Measurements from ENCODE around the gene RPS15. TPM values are rescaled to one million over a fixed set of nuclear protein-coding genes. Genes with fewer than 3 reads are reported as not detected.
"Not testable (repeated sequence)": the region's sequence is repeated elsewhere in the genome, so short reads cannot be mapped to it uniquely, and the experiment has no call there.

Gene RPS15
- total RNA-seq, 1 donor from 2014 or later, result 1,014 TPM

DNA sequence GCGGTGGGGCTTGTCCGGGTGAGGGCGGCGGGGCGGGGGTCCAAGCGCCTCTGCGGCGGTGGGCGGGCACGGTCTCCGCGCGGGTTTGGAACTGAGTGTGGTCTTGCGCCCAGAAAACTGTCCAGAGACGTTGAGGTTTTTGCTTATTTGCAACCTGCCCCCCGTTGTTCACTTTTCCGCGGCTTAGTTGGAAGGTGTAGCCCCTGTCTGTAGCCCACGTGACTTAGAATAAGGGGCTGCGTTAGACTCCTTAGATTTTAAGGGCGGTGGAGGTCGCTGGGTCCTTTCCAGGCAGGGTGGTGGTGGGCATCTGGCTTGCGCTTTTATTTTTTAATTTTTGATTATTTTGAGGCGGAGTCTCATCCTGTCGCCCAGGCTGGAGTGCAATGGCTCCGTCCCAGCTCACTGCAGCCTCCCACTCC, 748 bp downstream of the RPS15 start:
- peak overlapping the region; percentile 100 for H3K4me3 Mint-ChIP-seq
- DNase-seq (ENCODE audit: low spot score in 2 of 2, unreplicated experiment in 2 of 2), result no peak
- H3K27me3 Mint-ChIP-seq (ENCODE audit: low read depth), result peaks cover under 1% of the 10 kb centered on the region
- TF ChIP-seq CTCF (IDR thresholded peaks at IDR 0.05; ENCODE audit: unreplicated experiment), result no peak
- H3K9me3 Mint-ChIP-seq, result no peaks in the 10 kb centered on the region
- peak overlapping the region; percentile 90 for H3K27ac Mint-ChIP-seq
- H3K4me1 Mint-ChIP-seq, result peaks cover 12% of the 10 kb centered on the region
- H3K36me3 Mint-ChIP-seq, result peaks cover 25% of the 10 kb centered on the region

DNA sequence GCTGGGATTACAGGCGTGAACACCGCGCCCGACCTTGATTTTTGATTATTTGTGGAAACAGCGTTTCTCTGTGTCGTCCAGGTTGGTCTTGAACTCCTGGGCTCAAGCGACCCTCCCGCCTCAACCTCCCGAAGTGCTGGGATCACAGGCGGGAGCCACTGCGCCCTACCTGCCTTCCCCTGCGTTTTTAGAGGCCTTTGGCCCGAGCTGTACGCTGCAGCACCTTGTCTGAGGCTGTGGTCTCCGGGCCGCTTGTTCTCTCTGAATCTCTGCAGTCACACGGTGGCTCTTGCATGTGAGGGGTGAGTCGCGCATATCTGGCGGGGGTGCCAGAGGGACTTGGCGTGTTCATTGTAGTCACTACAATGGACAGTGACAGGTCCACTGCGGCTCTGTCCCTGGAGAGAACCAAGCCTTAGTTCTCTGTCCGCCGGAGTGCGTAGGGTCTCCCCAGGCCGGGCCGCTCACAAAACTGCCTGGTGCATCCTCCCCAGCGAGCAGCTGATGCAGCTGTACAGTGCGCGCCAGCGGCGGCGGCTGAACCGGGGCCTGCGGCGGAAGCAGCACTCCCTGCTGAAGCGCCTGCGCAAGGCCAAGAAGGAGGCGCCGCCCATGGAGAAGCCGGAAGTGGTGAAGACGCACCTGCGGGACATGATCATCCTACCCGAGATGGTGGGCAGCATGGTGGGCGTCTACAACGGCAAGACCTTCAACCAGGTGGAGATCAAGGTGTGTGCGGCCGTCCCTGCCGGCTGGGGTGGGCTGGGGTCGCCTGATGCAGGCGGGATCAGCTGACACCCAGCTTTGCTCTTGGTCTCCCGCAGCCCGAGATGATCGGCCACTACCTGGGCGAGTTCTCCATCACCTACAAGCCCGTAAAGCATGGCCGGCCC, 1.6 kb downstream of the RPS15 start:
- peak overlapping the region; percentile 81 for H3K27ac Mint-ChIP-seq
- not testable (repeated sequence) for H3K27me3 Mint-ChIP-seq (ENCODE audit: low read depth); H3K9me3 Mint-ChIP-seq; DNase-seq (ENCODE audit: low spot score in 2 of 2, unreplicated experiment in 2 of 2)
- H3K36me3 Mint-ChIP-seq, result peaks cover 25% of the 10 kb centered on the region
- peak overlapping the region; percentile 100 for H3K4me3 Mint-ChIP-seq
- H3K4me1 Mint-ChIP-seq, result peaks cover 12% of the 10 kb centered on the region

- DNase-seq (ENCODE audit: low spot score in 2 of 2, unreplicated experiment in 2 of 2), result no peak
- no peak for TF ChIP-seq CTCF (IDR thresholded peaks at IDR 0.05; ENCODE audit: unreplicated experiment)
- Mint-ChIP-seq H3K27me3 (ENCODE audit: low read depth) (peaks cover 11% of the 10 kb centered on the region), H3K9me3 (no peaks in the 10 kb centered on the region), H3K27ac (no peak overlapping the region), H3K4me3 (peak overlapping the region; percentile 100), H3K36me3 (peaks cover 23% of the 10 kb centered on the region), H3K4me1 (peaks cover 12% of the 10 kb centered on the region)
Observed at GRCh38 chr19:1440418-1440801, 2.2 kb downstream of the RPS15 start.

- H3K36me3 Mint-ChIP-seq, result peaks cover 19% of the 10 kb centered on the region
- H3K27ac Mint-ChIP-seq, result no peak overlapping the region
- peaks cover 12% of the 10 kb centered on the region for H3K4me1 Mint-ChIP-seq
- TF ChIP-seq CTCF (IDR thresholded peaks at IDR 0.05; ENCODE audit: unreplicated experiment), result no peak
- H3K9me3 Mint-ChIP-seq, result no peaks in the 10 kb centered on the region
- peaks cover 12% of the 10 kb centered on the region for H3K27me3 Mint-ChIP-seq (ENCODE audit: low read depth)
- DNase-seq (ENCODE audit: low spot score in 2 of 2, unreplicated experiment in 2 of 2), result no peak
- peak overlapping the region; percentile 100 for H3K4me3 Mint-ChIP-seq
Observed at GRCh38 chr19:1441022-1441426, 2.8 kb downstream of the RPS15 start.

DNA sequence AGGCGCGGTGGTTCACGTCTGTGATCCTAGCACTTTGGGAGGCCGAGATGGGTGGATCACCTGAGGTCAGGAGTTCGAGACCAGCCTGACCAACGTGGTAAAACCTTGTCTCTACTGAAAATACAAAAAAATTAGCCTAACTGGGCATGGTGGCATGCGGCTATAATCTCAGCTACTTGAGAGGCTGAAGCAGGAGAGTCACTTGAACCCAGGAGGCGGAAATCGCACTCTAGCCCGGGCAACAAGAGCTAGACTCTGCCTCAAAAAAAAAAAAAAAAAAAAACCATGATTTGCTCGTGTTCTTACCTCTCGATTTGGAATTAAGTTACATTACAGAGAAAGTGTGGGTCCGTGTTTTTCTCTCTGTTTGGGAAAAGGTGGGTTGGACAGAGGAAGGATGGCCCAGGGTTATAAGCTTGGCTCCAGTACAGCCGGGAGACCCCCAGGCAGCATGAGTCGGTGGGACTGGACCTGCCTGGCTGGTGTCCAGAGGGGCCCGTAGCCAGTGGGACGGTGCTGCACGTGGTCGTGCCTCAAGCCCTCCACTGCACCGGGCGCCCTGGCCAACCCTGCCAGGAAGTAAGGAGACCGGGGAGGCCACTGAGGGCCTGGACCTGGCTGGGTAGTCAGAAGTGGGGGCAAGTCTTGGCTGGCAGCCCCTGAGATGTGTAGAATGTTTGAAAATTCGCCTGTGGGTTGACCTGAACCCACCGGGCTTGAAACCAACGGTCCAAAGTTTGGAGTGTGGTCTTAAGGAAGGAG, 3.7 kb downstream of the RPS15 start:
- H3K27me3 Mint-ChIP-seq (ENCODE audit: low read depth), result peaks cover 15% of the 10 kb centered on the region
- H3K36me3 Mint-ChIP-seq, result peaks cover 19% of the 10 kb centered on the region
- H3K9me3 Mint-ChIP-seq, result no peaks in the 10 kb centered on the region
- peak overlapping the region; percentile 100 for H3K4me3 Mint-ChIP-seq
- H3K4me1 Mint-ChIP-seq, result peaks cover 12% of the 10 kb centered on the region
- TF ChIP-seq CTCF (IDR thresholded peaks at IDR 0.05; ENCODE audit: unreplicated experiment), result no peak
- no peak for DNase-seq (ENCODE audit: low spot score in 2 of 2, unreplicated experiment in 2 of 2)
- no peak overlapping the region for H3K27ac Mint-ChIP-seq

Measured in mesothelial cell of epicardium (in vitro differentiated cells).